T-helper 1 cell treated with Interleukin-12 subunit alpha and Interleukin-12 subunit beta and Interleukin-4 antibody, amounts not matched to agents 30 μg/mL and 1 μg/mL, for 36 hours (primary cell): ENCODE data around the gene GTF2F1.
A peak's percentile ranks its signal among the peaks of the same experiment; 100 is the strongest.
"Not testable (repeated sequence)": the region's sequence is repeated elsewhere in the genome, so short reads cannot be mapped to it uniquely, and the experiment has no call there.

Experiments used
- H3K27ac Mint-ChIP-seq: one replicate; pipeline ENCODE4 v1.8.0; 2021; ENCODE audit warnings: mild to moderate bottlenecking, mixed read lengths
- H3K27me3 Mint-ChIP-seq: one replicate; pipeline ENCODE4 v1.8.0; 2021; ENCODE audit warnings: low read depth, mixed read lengths
- H3K36me3 Mint-ChIP-seq: one replicate; pipeline ENCODE4 v1.8.0; 2021; ENCODE audit warnings: low read depth, mixed read lengths
- H3K4me1 Mint-ChIP-seq: one replicate; pipeline ENCODE4 v1.8.0; 2021; ENCODE audit warnings: low read depth, mixed read lengths
- H3K4me3 Mint-ChIP-seq: one replicate; pipeline ENCODE4 v1.8.0; 2021; ENCODE audit warnings: mild to moderate bottlenecking, moderate library complexity, mixed read lengths
- H3K9me3 Mint-ChIP-seq: one replicate; pipeline ENCODE4 v1.8.0; 2021; ENCODE audit warnings: mixed read lengths

GTF2F1 gene

GRCh38 chr19:6360445-6360844 lies 32.5 kb downstream of the GTF2F1 start:
- H3K4me1 Mint-ChIP-seq, H3K27ac Mint-ChIP-seq, H3K9me3 Mint-ChIP-seq, H3K4me3 Mint-ChIP-seq, H3K27me3 Mint-ChIP-seq: not testable (repeated sequence)
- peaks cover 20% of the 10 kb centered on the region for H3K36me3 Mint-ChIP-seq

- H3K27me3 Mint-ChIP-seq, result no peaks in the 10 kb centered on the region
- no peak overlapping the region for H3K4me3 Mint-ChIP-seq
- H3K36me3 Mint-ChIP-seq, result peaks cover 15% of the 10 kb centered on the region
- peak overlapping the region; percentile 6 for H3K27ac Mint-ChIP-seq
- no peaks in the 10 kb centered on the region for H3K9me3 Mint-ChIP-seq
- peaks cover 6% of the 10 kb centered on the region for H3K4me1 Mint-ChIP-seq
Observed at GRCh38 chr19:6359568-6360341, 33.2 kb downstream of the GTF2F1 start.

GRCh38 chr19:6358003-6358402 lies 35.0 kb downstream of the GTF2F1 start:
- Mint-ChIP-seq H3K27ac (no peak overlapping the region), H3K27me3 (no peaks in the 10 kb centered on the region), H3K4me3 (no peak overlapping the region), H3K36me3 (peaks cover 8% of the 10 kb centered on the region), H3K9me3 (no peaks in the 10 kb centered on the region), H3K4me1 (peaks cover 3% of the 10 kb centered on the region)

- Mint-ChIP-seq H3K4me3 (no peak overlapping the region), H3K27me3 (no peaks in the 10 kb centered on the region), H3K36me3 (peaks cover 6% of the 10 kb centered on the region), H3K27ac (no peak overlapping the region), H3K4me1 (no peaks in the 10 kb centered on the region), H3K9me3 (no peaks in the 10 kb centered on the region)
Observed at GRCh38 chr19:6357174-6357573, 35.8 kb downstream of the GTF2F1 start.

DNA sequence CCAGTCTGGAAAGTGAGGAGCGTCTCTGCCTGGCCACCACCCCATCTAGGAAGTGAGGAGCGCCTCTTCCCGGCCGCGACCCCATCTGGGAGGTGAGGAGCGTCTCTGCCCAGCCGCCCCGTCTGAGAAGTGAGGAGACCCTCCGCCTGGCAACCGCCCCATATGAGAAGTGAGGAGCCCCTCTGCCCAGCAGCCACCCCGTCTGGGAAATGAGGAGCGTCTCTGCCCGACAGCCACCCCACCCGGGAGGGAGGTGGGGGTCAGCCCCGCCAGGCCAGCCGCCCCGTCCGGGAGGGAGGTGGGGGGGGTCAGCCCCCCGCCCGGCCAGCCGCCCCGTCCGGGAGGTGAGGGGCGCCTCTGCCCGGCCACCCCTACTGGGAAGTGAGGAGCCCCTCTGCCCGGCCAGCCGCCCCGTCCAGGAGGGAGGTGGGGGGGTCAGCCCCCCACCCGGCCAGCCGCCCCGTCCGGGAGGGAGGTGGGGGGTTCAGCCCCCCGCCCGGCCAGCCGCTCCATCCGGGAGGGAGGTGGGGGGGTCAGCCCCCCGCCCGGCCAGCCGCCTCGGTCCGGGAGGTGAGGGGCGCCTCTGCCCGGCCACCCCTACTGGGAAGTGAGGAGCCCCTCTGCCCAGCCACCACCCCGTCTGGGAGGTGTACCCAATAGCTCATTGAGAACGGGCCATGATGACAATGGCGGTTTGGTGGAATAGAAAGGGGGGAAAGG lies 37.5 kb downstream of the GTF2F1 start:
- H3K4me3 Mint-ChIP-seq, H3K27ac Mint-ChIP-seq, H3K4me1 Mint-ChIP-seq, H3K27me3 Mint-ChIP-seq, H3K36me3 Mint-ChIP-seq, H3K9me3 Mint-ChIP-seq: not testable (repeated sequence)

GRCh38 chr19:6354098-6354674 lies 38.8 kb downstream of the GTF2F1 start:
- Mint-ChIP-seq H3K4me3 (no peak overlapping the region), H3K36me3 (peaks cover 3% of the 10 kb centered on the region), H3K27me3 (no peaks in the 10 kb centered on the region), H3K27ac (no peak overlapping the region), H3K4me1 (no peaks in the 10 kb centered on the region), H3K9me3 (no peaks in the 10 kb centered on the region)

GRCh38 chr19:6352381-6353165 lies 40.4 kb downstream of the GTF2F1 start:
- Mint-ChIP-seq H3K27me3 (no peaks in the 10 kb centered on the region), H3K4me3 (no peak overlapping the region), H3K27ac (no peak overlapping the region), H3K36me3 (peaks cover 3% of the 10 kb centered on the region), H3K4me1 (no peaks in the 10 kb centered on the region), H3K9me3 (no peaks in the 10 kb centered on the region)

GRCh38 chr19:6350688-6351087 lies 42.3 kb downstream of the GTF2F1 start:
- peaks cover 3% of the 10 kb centered on the region for H3K36me3 Mint-ChIP-seq
- no peaks in the 10 kb centered on the region for H3K27me3 Mint-ChIP-seq
- H3K4me1 Mint-ChIP-seq, result no peaks in the 10 kb centered on the region
- no peaks in the 10 kb centered on the region for H3K9me3 Mint-ChIP-seq
- no peak overlapping the region for H3K27ac Mint-ChIP-seq
- H3K4me3 Mint-ChIP-seq, result no peak overlapping the region

DNA sequence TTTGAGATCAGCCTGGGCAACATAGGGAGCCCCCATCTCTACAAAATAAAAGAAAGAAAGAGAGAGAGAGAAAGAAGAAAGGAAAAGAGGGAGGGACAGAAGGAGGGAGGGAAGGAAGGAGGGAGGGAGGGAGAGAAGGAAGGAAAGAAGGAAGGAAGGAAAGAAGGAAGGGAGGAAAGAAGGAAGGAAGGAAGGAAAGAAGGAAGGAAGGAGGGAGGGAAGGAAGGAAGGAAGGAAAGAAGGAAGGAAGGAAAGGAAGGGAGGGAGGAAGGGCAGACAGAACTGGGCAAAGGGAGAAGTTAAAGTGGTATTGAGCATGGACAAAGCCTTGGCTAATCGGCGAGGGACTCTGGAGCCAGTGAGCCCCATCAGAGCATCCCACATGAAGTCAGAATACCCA lies 43.7 kb downstream of the GTF2F1 start:
- H3K9me3 Mint-ChIP-seq, H3K4me1 Mint-ChIP-seq, H3K27me3 Mint-ChIP-seq, H3K36me3 Mint-ChIP-seq, H3K4me3 Mint-ChIP-seq, H3K27ac Mint-ChIP-seq: not testable (repeated sequence)

DNA sequence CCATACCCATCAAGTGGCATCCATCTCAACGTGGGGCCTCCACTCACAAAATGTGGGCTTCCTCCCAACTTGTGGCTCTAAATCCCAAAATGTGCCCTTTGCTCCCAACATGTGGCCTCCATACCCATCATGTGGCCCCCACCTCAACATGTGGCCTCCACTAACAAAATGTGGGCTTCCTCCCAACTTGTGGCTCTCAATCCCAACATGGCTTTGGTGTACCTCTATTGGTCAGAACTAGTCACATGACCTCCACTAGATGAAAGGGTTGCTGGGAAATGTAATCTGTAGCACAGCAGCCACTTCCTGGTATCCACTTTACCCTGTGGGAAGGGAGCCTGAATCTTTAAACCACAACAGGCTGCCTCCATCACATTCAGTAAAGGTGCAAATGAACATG lies 49.5 kb downstream of the GTF2F1 start:
- no peaks in the 10 kb centered on the region for H3K36me3 Mint-ChIP-seq
- H3K4me3 Mint-ChIP-seq, result no peak overlapping the region
- no peaks in the 10 kb centered on the region for H3K4me1 Mint-ChIP-seq
- peaks cover 3% of the 10 kb centered on the region for H3K9me3 Mint-ChIP-seq
- H3K27ac Mint-ChIP-seq, result no peak overlapping the region
- H3K27me3 Mint-ChIP-seq, result no peaks in the 10 kb centered on the region

DNA sequence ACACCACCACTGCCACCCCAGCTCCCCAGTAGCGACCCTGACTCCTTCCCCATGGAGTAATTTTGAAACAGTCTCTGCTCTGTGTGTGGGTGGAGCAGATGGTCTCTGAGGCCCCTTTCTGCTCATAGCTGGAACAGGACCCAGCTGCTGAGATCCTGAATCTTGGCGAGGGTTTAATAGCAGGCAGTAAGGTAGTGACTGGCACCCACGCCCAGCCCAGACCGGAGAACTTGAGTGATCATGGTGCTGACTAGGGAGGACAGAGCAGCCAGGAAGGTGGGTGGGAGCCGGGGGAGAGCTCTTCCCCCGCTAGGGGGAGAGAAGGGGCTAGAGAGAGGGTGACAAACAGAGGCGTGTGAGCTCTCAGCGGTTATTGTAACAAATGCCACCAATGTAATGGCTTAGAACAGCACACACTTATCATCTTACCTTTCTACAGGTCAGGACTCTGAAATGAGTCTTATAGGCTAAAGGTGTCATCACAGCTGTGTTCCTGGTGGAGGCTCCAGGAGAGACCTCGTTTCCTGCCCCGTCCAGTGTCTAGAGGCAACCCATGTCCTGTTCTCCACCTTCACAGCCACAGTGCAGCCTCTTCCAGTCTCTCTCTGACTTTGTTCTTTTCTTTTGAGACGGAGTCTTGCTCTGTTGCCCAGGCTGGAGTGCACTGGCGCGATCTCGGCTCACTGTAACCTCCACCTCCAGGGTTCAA lies 52.3 kb downstream of the GTF2F1 start:
- Mint-ChIP-seq H3K9me3 (peaks cover 3% of the 10 kb centered on the region), H3K27ac (no peak overlapping the region), H3K36me3 (no peaks in the 10 kb centered on the region), H3K4me1 (no peaks in the 10 kb centered on the region), H3K4me3 (no peak overlapping the region), H3K27me3 (no peaks in the 10 kb centered on the region)

DNA sequence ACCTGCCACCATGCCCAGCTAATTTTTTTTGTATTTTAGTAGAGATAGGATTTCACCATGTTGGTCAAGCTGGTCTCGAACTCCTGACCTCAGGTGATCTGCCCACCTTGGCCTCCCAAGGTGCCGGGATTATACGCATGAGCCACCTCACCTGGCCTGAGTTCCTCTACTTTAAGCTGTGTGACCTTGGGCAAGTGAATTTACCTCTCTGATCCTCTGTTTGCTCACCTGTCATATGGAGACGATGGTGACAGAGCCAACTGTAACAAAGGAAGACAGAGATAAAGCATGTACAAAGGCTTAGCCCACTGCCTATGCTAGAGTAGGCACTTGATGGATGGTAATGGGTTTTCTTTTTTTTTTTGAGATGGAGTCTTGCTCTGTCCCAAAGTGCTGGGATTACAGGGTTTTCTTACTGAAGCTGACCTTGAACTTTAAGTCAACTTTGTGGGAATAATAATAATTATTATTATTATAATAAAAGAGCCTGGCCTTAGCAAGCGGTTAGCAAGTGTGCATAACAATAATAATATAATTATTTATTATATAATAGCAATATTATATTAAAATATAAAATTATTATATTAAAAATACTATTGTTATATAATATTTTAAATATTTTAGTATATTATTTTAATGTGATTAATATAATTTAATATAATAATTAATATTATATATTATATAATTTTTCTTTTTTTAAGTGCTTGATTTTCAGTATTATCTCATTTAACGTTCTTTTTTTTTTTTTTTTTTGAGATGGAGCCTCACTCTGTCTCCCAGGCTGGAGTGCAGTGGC lies 58.3 kb downstream of the GTF2F1 start:
- Mint-ChIP-seq H3K4me3 (no peak overlapping the region), H3K36me3 (no peaks in the 10 kb centered on the region), H3K27me3 (no peaks in the 10 kb centered on the region), H3K9me3 (no peaks in the 10 kb centered on the region), H3K4me1 (no peaks in the 10 kb centered on the region), H3K27ac (no peak overlapping the region)

- H3K9me3 Mint-ChIP-seq, result no peaks in the 10 kb centered on the region
- no peaks in the 10 kb centered on the region for H3K36me3 Mint-ChIP-seq
- no peaks in the 10 kb centered on the region for H3K27me3 Mint-ChIP-seq
- no peak within 1 kb of the TSS for H3K4me3 Mint-ChIP-seq
- H3K4me1 Mint-ChIP-seq, result no peaks in the 10 kb centered on the region
- no peak within 1 kb of the TSS for H3K27ac Mint-ChIP-seq
Observed at GRCh38 chr19:6333439-6333838, 59.5 kb downstream of the GTF2F1 start, which contains the start of gene ACER1. ACER1 (minus strand) TSS chr19:6333612; CDS start chr19:6333551, 61 bp downstream.
